ENCODE data around the gene CAMKK1. TPM values are rescaled to one million over a fixed set of nuclear protein-coding genes. Genes with fewer than 3 reads are reported as not detected.
A peak's percentile ranks its signal among the peaks of the same experiment; 100 is the strongest.

The CAMKK1 gene
- total and polyA plus RNA-seq, 9 donors = 2.8 to 15.1 (median 7.1) TPM

DNA sequence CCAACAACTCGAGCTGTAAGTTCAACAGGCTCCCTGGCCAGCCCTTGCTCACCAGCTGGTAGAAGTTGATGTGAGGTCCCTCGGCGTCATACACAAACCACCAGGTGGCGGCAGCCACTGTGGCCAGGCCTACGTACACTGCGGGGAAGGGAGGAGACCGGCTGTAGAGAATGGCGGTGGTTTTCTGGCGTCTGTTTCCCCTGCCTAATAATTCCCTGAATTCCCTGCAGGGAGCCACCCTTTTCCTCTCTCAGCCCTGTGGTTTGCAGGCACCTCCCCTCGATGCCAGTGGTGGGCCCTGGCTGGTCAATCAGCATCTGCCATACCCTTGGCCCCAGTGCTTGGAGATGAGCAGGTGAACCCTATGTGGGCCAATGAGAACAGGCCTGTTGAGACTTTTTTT lies 42.3 kb upstream of the CAMKK1 start:
- 8 to 17% (median 12%) methylated on average over 10 of the region's 10 CpGs for WGBS, 3 donors
- H3K4me1 ChIP-seq (ENCODE audit: insufficient read depth) = no peaks in the 10 kb centered on the region
- H3K27ac ChIP-seq = no peak overlapping the region
- no peaks in the 10 kb centered on the region for H3K27me3 ChIP-seq
- TF ChIP-seq, protein P1, sequence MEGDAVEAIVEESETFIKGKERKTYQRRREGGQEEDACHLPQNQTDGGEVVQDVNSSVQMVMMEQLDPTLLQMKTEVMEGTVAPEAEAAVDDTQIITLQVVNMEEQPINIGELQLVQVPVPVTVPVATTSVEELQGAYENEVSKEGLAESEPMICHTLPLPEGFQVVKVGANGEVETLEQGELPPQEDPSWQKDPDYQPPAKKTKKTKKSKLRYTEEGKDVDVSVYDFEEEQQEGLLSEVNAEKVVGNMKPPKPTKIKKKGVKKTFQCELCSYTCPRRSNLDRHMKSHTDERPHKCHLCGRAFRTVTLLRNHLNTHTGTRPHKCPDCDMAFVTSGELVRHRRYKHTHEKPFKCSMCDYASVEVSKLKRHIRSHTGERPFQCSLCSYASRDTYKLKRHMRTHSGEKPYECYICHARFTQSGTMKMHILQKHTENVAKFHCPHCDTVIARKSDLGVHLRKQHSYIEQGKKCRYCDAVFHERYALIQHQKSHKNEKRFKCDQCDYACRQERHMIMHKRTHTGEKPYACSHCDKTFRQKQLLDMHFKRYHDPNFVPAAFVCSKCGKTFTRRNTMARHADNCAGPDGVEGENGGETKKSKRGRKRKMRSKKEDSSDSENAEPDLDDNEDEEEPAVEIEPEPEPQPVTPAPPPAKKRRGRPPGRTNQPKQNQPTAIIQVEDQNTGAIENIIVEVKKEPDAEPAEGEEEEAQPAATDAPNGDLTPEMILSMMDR (IDR thresholded peaks at IDR 0.05) = peak in 2 of 3 donors; percentile 17 to 36
- TF ChIP-seq POLR2A (IDR thresholded peaks at IDR 0.05) (no peak), EP300 (IDR thresholded peaks at IDR 0.05) (no peak)
- peak in 2 of 5 donors; percentile 51 to 74 for DNase-seq
- intact Hi-C loops (cut with DNase I) = no loop called here
- no peaks in the 10 kb centered on the region for H3K36me3 ChIP-seq
- no peak overlapping the region for H3K4me3 ChIP-seq
- H3K9me3 ChIP-seq = no peaks in the 10 kb centered on the region

DNA sequence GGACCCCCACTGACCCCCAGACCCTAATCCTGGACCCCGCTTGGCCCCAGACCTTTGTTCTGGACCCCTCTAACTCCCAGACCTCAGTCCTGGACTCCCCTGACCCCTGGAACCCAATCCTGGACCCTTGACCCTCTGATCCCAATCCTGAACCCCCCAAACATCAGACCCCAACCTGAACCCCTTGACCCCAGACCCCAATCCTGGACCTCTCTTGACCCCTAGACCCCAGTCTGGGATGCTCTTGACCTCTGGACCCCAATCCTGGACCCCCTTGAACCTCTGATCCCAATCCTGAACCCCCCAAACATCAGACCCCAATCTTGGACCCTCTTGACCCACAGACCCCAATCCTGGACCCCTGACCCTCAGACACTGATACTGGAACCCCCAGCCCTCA lies 36.9 kb upstream of the CAMKK1 start:
- TF ChIP-seq POLR2A (IDR thresholded peaks at IDR 0.05) = no peak
- TF ChIP-seq, protein P1 (IDR thresholded peaks at IDR 0.05) = no peak
- TF ChIP-seq EP300 (IDR thresholded peaks at IDR 0.05) = no peak
- Histone ChIP-seq H3K4me1 (ENCODE audit: insufficient read depth) (no peaks in the 10 kb centered on the region), H3K4me3 (no peak overlapping the region), H3K9me3 (no peaks in the 10 kb centered on the region), H3K27me3 (no peaks in the 10 kb centered on the region), H3K36me3 (no peaks in the 10 kb centered on the region), H3K27ac (no peak overlapping the region)
- no peak for DNase-seq
- WGBS, 3 donors = 92 to 96% (median 94%) methylated on average over 1 of the region's 1 CpG
- intact Hi-C loops (cut with DNase I) = no loop called here

DNA sequence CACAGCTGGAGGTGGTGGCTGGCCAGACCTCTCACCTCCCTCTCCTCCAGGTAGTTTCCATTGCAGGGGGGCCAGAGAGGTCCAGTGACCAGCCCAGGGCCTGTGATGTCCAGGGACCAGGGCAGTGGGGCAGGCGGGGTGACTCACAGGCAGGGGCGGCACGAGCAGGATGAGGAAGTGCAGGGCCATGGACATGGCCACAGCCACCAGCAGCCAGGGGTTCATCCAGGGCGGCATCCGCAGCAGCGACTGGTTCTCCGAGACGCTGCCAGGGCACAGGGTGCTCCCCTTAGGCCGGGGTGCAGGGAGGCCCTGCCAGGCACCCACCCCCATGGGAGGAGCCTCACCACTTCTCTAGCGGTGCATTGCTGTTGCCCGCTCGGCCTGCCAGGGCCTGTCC lies 36.3 kb upstream of the CAMKK1 start:
- 95 to 98% (median 95%) methylated on average over 12 of the region's 12 CpGs for WGBS, 3 donors
- H3K9me3 ChIP-seq = no peaks in the 10 kb centered on the region
- TF ChIP-seq POLR2A (IDR thresholded peaks at IDR 0.05) (no peak), EP300 (IDR thresholded peaks at IDR 0.05) (no peak)
- TF ChIP-seq, protein P1 (IDR thresholded peaks at IDR 0.05) = no peak
- peaks cover 4% of the 10 kb centered on the region for H3K4me1 ChIP-seq (ENCODE audit: insufficient read depth)
- no peak for DNase-seq
- H3K36me3 ChIP-seq = no peaks in the 10 kb centered on the region
- H3K4me3 ChIP-seq = no peak overlapping the region
- no peak overlapping the region for H3K27ac ChIP-seq
- intact Hi-C loops (cut with DNase I) = no loop called here
- no peaks in the 10 kb centered on the region for H3K27me3 ChIP-seq

DNA sequence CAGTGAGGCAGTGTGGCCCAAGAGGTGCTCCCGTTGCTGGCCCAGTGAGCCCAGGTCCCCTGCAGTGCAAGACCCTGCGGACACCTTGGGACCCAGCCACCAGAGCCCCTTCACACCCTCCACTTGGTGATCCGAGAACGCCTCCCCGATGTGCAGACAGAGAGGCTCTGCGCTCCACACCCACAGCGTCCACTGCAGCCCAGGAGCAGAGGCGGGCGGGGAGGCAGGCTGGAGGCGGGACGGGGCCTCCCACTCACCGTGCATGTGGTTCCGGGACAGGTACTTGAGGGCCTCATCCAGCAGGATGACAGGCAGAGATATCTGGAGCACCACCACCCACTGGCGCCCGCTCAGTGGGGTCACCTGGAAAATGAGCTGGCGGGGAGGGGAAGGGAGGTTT lies 35.6 kb upstream of the CAMKK1 start:
- Histone ChIP-seq H3K36me3 (no peaks in the 10 kb centered on the region), H3K27ac (no peak overlapping the region), H3K4me3 (no peak overlapping the region), H3K9me3 (no peaks in the 10 kb centered on the region), H3K4me1 (ENCODE audit: insufficient read depth) (peaks cover 5% of the 10 kb centered on the region), H3K27me3 (no peaks in the 10 kb centered on the region)
- no peak for DNase-seq
- 91 to 94% (median 93%) methylated on average over 16 of the region's 16 CpGs for WGBS, 3 donors
- TF ChIP-seq POLR2A (IDR thresholded peaks at IDR 0.05) = no peak
- no peak for TF ChIP-seq EP300 (IDR thresholded peaks at IDR 0.05)
- TF ChIP-seq, protein P1 (IDR thresholded peaks at IDR 0.05) = no peak
- intact Hi-C loops (cut with DNase I) = no loop called here

All from ovary (tissue), 9 donors.